Osteocyte (in vitro differentiated cells): ENCODE results near the gene WNK2. TPM values are rescaled to one million over a fixed set of nuclear protein-coding genes. Genes with fewer than 3 reads are reported as not detected.

Source experiments
- DNase-seq: peaks from one replicate; pipeline ENCODE4 v3.0.0; 2021; ENCODE audit warnings: mixed read lengths; ENCODE audit not compliant: unreplicated experiment; ENCODE audit errors: extremely low spot score
- H3K27ac Mint-ChIP-seq: one replicate; pipeline ENCODE4 v1.8.0; 2021; ENCODE audit warnings: mild to moderate bottlenecking, mixed read lengths; ENCODE audit not compliant: unreplicated experiment
- H3K27me3 Mint-ChIP-seq: one replicate; pipeline ENCODE4 v1.8.0; 2021; ENCODE audit warnings: mixed read lengths; ENCODE audit not compliant: unreplicated experiment
- H3K36me3 Mint-ChIP-seq: one replicate; pipeline ENCODE4 v1.8.0; 2021; ENCODE audit warnings: mixed read lengths; ENCODE audit not compliant: unreplicated experiment
- H3K4me1 Mint-ChIP-seq: one replicate; pipeline ENCODE4 v1.8.0; 2021; ENCODE audit warnings: mixed read lengths; ENCODE audit not compliant: unreplicated experiment
- H3K4me3 Mint-ChIP-seq: one replicate; pipeline ENCODE4 v1.8.0; 2021; ENCODE audit warnings: mild to moderate bottlenecking, moderate library complexity, mixed read lengths; ENCODE audit not compliant: unreplicated experiment
- H3K9me3 Mint-ChIP-seq: one replicate; pipeline ENCODE4 v1.8.0; 2021; ENCODE audit warnings: mixed read lengths; ENCODE audit not compliant: unreplicated experiment
- CTCF ChIP-seq: fragments of 200-600 bp; sonication (generic); IDR thresholded peaks from 2 replicates; pipeline ENCODE4 v1.5.0; 2021; ENCODE audit warnings: antibody characterized with exemption, mild to moderate bottlenecking, moderate library complexity
- total RNA-seq: library from RNA; stranded (reverse); gene quantifications from 2 replicates; pipeline ENCODE4 v1.2.1, GENCODE V29; 2021

The WNK2 gene
- total RNA-seq, 1 donor from 2014 or later: not detected

GRCh38 chr9:93218161-93218560 lies 34.2 kb downstream of the WNK2 start:
- DNase-seq: no peak
- no peak for TF ChIP-seq CTCF
- no peak overlapping the region for H3K27ac Mint-ChIP-seq
- peaks cover 2% of the 10 kb centered on the region for H3K4me1 Mint-ChIP-seq
- H3K4me3 Mint-ChIP-seq: no peak overlapping the region
- no peaks in the 10 kb centered on the region for H3K36me3 Mint-ChIP-seq
- H3K9me3 Mint-ChIP-seq: peaks cover 6% of the 10 kb centered on the region
- H3K27me3 Mint-ChIP-seq: no peaks in the 10 kb centered on the region

GRCh38 chr9:93218671-93219420 lies 34.9 kb downstream of the WNK2 start:
- H3K27me3 Mint-ChIP-seq: no peaks in the 10 kb centered on the region
- no peak for DNase-seq
- peaks cover 7% of the 10 kb centered on the region for H3K4me1 Mint-ChIP-seq
- no peak overlapping the region for H3K27ac Mint-ChIP-seq
- H3K9me3 Mint-ChIP-seq: peaks cover 6% of the 10 kb centered on the region
- TF ChIP-seq CTCF: no peak
- no peaks in the 10 kb centered on the region for H3K36me3 Mint-ChIP-seq
- no peak overlapping the region for H3K4me3 Mint-ChIP-seq

- no peaks in the 10 kb centered on the region for H3K36me3 Mint-ChIP-seq
- no peak overlapping the region for H3K4me3 Mint-ChIP-seq
- no peak for TF ChIP-seq CTCF
- no peaks in the 10 kb centered on the region for H3K27me3 Mint-ChIP-seq
- peaks cover 6% of the 10 kb centered on the region for H3K9me3 Mint-ChIP-seq
- peaks cover 7% of the 10 kb centered on the region for H3K4me1 Mint-ChIP-seq
- no peak overlapping the region for H3K27ac Mint-ChIP-seq
- DNase-seq: no peak
Observed at GRCh38 chr9:93219692-93220091, 35.8 kb downstream of the WNK2 start.

- no peak for TF ChIP-seq CTCF
- Mint-ChIP-seq H3K9me3 (peaks cover 3% of the 10 kb centered on the region), H3K4me3 (no peak overlapping the region), H3K4me1 (peaks cover 7% of the 10 kb centered on the region), H3K36me3 (no peaks in the 10 kb centered on the region), H3K27me3 (no peaks in the 10 kb centered on the region), H3K27ac (no peak overlapping the region)
- DNase-seq: no peak
Observed at GRCh38 chr9:93220627-93221026, 36.7 kb downstream of the WNK2 start.

- Mint-ChIP-seq H3K27ac (no peak overlapping the region), H3K4me1 (peaks cover 7% of the 10 kb centered on the region), H3K27me3 (no peaks in the 10 kb centered on the region), H3K4me3 (no peak overlapping the region), H3K36me3 (no peaks in the 10 kb centered on the region), H3K9me3 (no peaks in the 10 kb centered on the region)
- no peak for DNase-seq
- no peak for TF ChIP-seq CTCF
Observed at GRCh38 chr9:93221044-93221443, 37.1 kb downstream of the WNK2 start.
